Kidney epithelial cell (primary cell): Measurements from ENCODE around the gene MCAT. TPM values are rescaled to one million over a fixed set of nuclear protein-coding genes. Genes with fewer than 3 reads are reported as not detected.

ENCODE experiments used
- DNase-seq: peaks from one replicate; pipeline ENCODE4 v3.0.0-alpha.2; 2010; ENCODE audit warnings: low read depth
- H3K27me3 ChIP-seq: 2 replicates; pipeline ENCODE4 v1.6.0; 2011; ENCODE audit warnings: low read length; ENCODE audit not compliant: control insufficient read depth, insufficient read depth
- H3K36me3 ChIP-seq: 2 replicates; pipeline ENCODE4 v1.5.1; 2011; ENCODE audit warnings: low read length; ENCODE audit not compliant: control insufficient read depth, insufficient read depth
- H3K4me3 ChIP-seq: 2 replicates; pipeline ENCODE4 v1.5.1; 2011; ENCODE audit warnings: low read depth, mild to moderate bottlenecking, control low read depth, low read length
- total RNA-seq: library from RNA; depleted of rRNA; stranded (reverse); fragments of >200 nt; gene quantifications from 2 replicates; pipeline ENCODE4 v1.2.3, GENCODE V29; 2015
- TF ChIP-seq, protein P1 (sequence below): IDR thresholded peaks from 2 replicates; pipeline ENCODE4 v1.5.1; 2011; ENCODE audit warnings: mild to moderate bottlenecking, moderate library complexity, low read length, control low read depth, inconsistent platforms; ENCODE audit not compliant: insufficient read depth, poor library complexity, severe bottlenecking

Gene MCAT
- total RNA-seq, 1 donor from 2014 or later: 32.8 TPM

DNA sequence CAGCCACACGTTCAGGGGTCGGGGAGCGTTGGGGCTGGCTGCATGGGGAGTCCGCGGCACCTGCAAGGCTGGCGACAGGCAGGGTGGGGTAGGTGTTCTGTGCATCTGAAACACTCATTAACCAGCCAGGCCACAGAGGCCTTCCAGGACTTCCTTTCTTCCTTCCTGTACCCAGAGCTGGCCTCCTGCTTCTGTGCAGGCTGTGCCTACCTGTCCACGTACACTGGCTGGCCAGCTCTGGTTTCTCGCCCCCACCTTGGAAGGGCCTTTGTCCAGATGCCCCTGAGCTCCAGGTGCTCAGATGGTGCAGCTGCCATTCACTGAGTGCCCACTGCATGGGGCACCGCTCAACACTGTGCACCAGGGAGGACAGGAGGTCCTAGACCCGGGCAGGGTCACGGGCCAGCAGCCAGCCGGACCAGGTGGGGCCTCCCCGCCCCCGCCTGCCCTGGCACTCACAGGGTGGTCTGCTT, 27.9 kb upstream of the MCAT start:
- TF ChIP-seq, protein P1, sequence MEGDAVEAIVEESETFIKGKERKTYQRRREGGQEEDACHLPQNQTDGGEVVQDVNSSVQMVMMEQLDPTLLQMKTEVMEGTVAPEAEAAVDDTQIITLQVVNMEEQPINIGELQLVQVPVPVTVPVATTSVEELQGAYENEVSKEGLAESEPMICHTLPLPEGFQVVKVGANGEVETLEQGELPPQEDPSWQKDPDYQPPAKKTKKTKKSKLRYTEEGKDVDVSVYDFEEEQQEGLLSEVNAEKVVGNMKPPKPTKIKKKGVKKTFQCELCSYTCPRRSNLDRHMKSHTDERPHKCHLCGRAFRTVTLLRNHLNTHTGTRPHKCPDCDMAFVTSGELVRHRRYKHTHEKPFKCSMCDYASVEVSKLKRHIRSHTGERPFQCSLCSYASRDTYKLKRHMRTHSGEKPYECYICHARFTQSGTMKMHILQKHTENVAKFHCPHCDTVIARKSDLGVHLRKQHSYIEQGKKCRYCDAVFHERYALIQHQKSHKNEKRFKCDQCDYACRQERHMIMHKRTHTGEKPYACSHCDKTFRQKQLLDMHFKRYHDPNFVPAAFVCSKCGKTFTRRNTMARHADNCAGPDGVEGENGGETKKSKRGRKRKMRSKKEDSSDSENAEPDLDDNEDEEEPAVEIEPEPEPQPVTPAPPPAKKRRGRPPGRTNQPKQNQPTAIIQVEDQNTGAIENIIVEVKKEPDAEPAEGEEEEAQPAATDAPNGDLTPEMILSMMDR: no peak
- DNase-seq: no peak
- Histone ChIP-seq H3K36me3 (peaks cover 1% of the 10 kb centered on the region), H3K27me3 (no peaks in the 10 kb centered on the region), H3K4me3 (no peak overlapping the region)

DNA sequence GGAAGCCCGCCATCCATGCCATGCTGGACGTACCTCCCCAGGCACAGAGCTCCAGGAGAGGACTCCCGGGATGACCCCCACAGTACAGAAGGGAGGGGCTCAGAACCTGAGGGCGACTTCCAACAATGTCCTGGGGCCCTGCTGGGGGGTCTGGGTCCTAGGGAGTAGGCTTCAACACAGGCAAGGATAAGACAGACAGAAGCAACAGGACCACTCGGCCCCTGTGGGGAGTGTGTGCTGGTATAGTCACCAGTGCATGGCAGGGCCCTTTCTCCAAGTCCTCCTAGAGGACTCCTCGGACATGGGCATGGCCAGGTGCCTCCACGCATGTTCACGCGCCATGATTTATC, 26.9 kb upstream of the MCAT start:
- H3K27me3 ChIP-seq: no peaks in the 10 kb centered on the region
- TF ChIP-seq, protein P1: no peak
- H3K4me3 ChIP-seq: no peak overlapping the region
- H3K36me3 ChIP-seq: peaks cover 1% of the 10 kb centered on the region
- DNase-seq: no peak

DNA sequence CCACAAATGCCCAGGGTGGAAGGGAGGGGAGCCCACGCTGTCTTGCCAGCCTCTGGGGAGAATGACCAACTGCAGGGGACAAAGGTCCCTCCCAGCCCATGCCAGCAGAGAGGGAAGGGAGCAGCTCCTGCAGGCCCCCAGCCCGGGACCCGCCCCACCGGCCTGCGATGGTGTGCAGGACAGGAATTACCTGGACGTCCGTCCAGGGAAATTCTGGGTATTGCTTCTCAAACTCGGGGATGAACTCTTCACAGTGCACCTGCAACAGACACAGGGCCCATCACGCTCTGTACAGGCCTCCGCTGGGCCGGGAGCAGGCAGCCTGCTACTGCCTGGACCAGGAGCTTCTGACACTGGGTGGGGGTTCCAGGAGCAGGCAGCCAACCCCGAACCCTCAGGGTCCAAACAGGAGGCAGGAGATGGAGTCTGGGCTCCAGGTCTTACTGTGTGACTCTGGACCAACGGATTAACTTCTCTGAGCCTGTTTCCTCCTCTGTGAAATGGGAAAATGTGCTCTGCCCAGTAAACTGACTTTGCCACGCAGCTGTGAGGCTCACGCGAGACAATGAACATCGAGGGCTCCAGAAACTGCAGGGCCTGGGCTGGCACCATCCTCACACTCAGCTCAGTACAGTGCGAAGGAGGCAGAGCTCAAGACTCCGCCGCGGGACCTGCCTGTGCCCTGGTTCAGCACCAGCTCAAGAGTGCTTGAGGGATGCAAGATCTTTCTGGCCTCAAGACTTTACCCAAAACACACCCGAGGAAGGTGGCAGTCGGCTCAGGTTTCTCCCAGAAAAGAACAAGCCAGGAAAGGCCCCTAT, 26.3 kb upstream of the MCAT start:
- H3K36me3 ChIP-seq: peaks cover 1% of the 10 kb centered on the region
- no peak overlapping the region for H3K4me3 ChIP-seq
- no peak for DNase-seq
- no peaks in the 10 kb centered on the region for H3K27me3 ChIP-seq
- TF ChIP-seq, protein P1: no peak

DNA sequence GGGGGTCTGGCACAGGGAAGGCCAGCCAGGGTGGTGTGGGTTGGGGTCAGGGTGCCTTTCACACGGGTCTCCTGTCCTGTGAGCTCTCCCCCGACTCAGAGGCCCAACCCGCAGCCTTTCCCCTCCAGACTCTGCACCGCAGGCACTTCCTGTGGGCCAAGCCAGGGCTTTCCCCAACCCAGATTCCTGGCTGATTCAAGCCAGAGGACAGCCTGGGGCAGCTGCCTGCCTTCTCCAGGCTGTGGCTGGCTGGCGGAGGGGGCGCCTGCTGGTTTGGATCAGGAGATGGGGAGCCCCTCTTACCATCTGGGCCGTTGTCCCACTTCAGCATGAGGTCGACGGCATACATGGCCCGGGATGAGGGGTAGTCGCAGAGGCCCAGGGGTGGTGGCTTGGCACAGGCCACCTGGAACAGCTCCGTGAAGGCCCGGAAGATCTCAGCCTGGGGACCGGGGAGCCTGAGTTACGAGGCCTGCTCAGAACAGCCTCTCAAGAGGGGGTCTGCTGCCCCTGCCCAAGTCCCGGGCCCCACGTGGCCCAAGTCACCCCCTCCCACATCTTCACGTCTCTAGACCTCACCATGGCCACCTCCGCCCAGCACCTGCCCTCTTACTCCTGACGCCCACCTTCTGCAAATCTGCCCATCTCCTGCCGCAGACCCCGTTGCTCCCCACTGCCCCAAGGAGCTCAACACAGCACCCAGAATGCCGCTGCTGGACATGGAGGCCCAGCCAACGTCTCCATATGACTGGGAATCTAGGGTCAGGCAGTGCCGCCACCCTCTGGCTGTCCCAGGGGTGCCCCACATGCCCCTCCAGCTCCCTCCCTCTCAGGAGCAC, 25.5 kb upstream of the MCAT start:
- Histone ChIP-seq H3K36me3 (peaks cover 1% of the 10 kb centered on the region), H3K4me3 (no peak overlapping the region), H3K27me3 (no peaks in the 10 kb centered on the region)
- TF ChIP-seq, protein P1: no peak
- no peak for DNase-seq

DNA sequence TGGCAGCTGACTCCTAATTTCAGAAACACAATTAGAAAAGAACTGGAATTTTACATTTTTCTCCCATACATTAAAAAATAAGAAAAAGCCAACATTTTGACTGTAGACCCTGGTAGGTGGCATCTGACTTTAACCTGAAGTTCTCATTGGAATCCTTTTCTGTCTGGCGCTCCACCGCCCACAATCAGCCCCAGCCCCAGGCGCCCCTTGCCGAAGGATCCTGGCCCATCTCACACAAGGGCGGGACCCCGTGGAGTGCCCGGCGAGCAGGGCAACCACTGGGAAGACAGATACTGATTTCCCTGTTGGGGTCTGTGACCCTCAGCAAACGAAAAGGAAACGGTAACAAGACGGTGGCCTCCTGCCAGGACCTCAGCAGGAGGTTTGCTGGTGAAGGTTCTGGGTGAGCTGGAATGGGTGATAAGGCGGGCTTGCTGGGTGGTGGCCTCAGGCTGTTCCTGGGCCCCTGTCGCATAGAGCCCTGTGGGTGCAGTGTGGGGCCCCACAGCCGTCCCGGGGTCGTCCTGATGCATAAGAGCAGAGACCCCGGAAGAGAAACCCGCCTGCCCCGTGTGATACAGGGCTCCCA, 23.9 kb upstream of the MCAT start:
- no peak for DNase-seq
- H3K4me3 ChIP-seq: no peak overlapping the region
- no peaks in the 10 kb centered on the region for H3K27me3 ChIP-seq
- TF ChIP-seq, protein P1: no peak
- peaks cover 1% of the 10 kb centered on the region for H3K36me3 ChIP-seq
